Esophagus muscularis mucosa (tissue), 3 donors: ENCODE data around the gene ATAD3B.
"Not testable (repeated sequence)": the region's sequence is repeated elsewhere in the genome, so short reads cannot be mapped to it uniquely, and the experiment has no call there.

Experiments
- POLR2A ChIP-seq: fragments of 450-650 bp; IDR thresholded peaks from one replicate; pipeline ENCODE4 v1.6.1; 2017; ENCODE audit warnings: antibody characterized with exemption, moderate library complexity, mild to moderate bottlenecking, low read depth
- POLR2AphosphoS5 ChIP-seq, 2 donors: sonication (generic); formaldehyde crosslinking; IDR thresholded peaks; one replicate each; pipeline ENCODE4 v1.6.1; 2017; ENCODE audit warnings: antibody characterized with exemption in 2 of 2
- TF ChIP-seq, protein P1 (sequence below), 3 experiments: fragments of 200-600 bp in 2 of 3; fragments of 450-650 bp in 1 of 3; sonication (generic) in 2 of 3; IDR thresholded peaks; one replicate each; pipeline ENCODE4 v1.5.1; 2017 to 2019; ENCODE audit warnings: antibody characterized with exemption in 3 of 3, mild to moderate bottlenecking in 2 of 3, moderate library complexity in 1 of 3

DNA sequence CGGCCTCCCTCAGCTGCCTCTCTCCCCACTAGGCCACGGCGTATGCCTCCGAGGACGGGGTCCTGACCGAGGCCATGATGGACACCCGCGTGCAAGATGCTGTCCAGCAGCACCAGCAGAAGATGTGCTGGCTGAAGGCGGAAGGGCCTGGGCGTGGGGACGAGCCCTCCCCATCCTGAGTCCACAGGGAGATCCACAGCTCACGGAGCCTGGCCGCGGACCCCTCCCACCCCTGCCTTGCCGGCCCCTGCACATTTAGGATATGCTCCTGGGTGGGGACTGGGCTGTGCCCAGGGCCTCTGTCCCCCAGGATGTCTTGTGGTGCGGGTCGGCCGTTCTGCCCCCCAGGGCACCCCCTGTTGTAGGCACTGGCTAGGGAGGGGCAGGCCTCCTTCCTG lies 62.3 kb downstream of the ATAD3B start:
- not testable (repeated sequence) for TF ChIP-seq POLR2A; POLR2AphosphoS5 (IDR thresholded peaks at IDR 0.05)
- TF ChIP-seq, protein P1, sequence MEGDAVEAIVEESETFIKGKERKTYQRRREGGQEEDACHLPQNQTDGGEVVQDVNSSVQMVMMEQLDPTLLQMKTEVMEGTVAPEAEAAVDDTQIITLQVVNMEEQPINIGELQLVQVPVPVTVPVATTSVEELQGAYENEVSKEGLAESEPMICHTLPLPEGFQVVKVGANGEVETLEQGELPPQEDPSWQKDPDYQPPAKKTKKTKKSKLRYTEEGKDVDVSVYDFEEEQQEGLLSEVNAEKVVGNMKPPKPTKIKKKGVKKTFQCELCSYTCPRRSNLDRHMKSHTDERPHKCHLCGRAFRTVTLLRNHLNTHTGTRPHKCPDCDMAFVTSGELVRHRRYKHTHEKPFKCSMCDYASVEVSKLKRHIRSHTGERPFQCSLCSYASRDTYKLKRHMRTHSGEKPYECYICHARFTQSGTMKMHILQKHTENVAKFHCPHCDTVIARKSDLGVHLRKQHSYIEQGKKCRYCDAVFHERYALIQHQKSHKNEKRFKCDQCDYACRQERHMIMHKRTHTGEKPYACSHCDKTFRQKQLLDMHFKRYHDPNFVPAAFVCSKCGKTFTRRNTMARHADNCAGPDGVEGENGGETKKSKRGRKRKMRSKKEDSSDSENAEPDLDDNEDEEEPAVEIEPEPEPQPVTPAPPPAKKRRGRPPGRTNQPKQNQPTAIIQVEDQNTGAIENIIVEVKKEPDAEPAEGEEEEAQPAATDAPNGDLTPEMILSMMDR (IDR thresholded peaks at IDR 0.05): not testable (repeated sequence)
